Measurements from ENCODE around the gene SLC35F1.

DNA sequence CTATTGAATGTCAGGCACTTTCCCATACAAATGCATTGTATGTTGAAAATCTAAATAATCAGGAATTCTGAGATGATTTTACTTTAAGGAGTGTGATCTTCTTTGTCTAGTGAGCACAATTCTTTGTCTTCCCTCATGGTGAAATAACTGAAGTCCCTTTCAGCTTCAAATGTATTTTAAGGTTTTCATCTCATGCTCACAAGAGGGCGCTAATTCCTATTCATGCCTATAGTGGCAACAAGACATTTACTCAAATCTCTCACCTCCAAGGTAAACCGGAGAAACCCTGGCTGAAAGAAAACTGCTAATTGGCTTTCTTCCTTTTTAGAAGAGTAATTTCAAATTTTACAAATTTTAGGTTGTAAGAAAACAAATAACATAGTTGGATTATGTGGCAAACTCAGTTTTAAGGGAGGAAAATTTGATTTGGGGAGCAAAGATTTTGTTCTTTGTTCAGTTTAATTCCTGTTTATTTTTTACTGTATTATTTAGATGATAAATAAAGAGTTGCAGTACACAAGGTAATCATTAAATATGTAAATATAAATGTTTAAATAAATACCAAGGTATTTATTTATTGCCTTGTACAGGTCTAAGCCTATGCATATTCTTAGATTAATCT, 69.1 kb downstream of the SLC35F1 start:
- no peak for TF ChIP-seq POLR2A (IDR thresholded peaks at IDR 0.05; ENCODE audit: low read depth, low read length)
- TF ChIP-seq, protein P1, sequence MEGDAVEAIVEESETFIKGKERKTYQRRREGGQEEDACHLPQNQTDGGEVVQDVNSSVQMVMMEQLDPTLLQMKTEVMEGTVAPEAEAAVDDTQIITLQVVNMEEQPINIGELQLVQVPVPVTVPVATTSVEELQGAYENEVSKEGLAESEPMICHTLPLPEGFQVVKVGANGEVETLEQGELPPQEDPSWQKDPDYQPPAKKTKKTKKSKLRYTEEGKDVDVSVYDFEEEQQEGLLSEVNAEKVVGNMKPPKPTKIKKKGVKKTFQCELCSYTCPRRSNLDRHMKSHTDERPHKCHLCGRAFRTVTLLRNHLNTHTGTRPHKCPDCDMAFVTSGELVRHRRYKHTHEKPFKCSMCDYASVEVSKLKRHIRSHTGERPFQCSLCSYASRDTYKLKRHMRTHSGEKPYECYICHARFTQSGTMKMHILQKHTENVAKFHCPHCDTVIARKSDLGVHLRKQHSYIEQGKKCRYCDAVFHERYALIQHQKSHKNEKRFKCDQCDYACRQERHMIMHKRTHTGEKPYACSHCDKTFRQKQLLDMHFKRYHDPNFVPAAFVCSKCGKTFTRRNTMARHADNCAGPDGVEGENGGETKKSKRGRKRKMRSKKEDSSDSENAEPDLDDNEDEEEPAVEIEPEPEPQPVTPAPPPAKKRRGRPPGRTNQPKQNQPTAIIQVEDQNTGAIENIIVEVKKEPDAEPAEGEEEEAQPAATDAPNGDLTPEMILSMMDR (IDR thresholded peaks at IDR 0.05; ENCODE audit: extremely low read depth in 1 of 2, insufficient read depth in 1 of 2, low read depth in 1 of 2, low read length in 2 of 2), result peak; percentile 33 to 52
- TF ChIP-seq, protein P2, sequence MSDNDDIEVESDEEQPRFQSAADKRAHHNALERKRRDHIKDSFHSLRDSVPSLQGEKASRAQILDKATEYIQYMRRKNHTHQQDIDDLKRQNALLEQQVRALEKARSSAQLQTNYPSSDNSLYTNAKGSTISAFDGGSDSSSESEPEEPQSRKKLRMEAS (IDR thresholded peaks at IDR 0.05; ENCODE audit: insufficient read depth, insufficient read length), result no peak
- TF ChIP-seq EZH2 (IDR thresholded peaks at IDR 0.05; ENCODE audit: borderline replicate concordance, low read depth, low read length, severe bottlenecking), result no peak
- no peak for TF ChIP-seq GATA2 (IDR thresholded peaks at IDR 0.05; ENCODE audit: insufficient read depth, insufficient read length, low read depth, low read length)
- no peak for TF ChIP-seq POLR2AphosphoS5 (IDR thresholded peaks at IDR 0.05; ENCODE audit: insufficient read depth, low read depth, low read length)
- no peak for TF ChIP-seq MYC (IDR thresholded peaks at IDR 0.05; ENCODE audit: low read depth, low read length)

All from endothelial cell of umbilical vein (primary cell).